GM18498 (cell line): Measurements from ENCODE around the gene DMKN.

ENCODE experiments used
- ATAC-seq: cut with Tn5 transposase; IDR thresholded peaks from one replicate; pipeline ENCODE4 v1.9.1; 2021; ENCODE audit warnings: mild to moderate bottlenecking, moderate library complexity; ENCODE audit not compliant: unreplicated experiment

Gene DMKN

GRCh38 chr19:35513628-35514281 lies at the start of gene DMKN:
Gene DMKN (minus strand): TSS chr19:35513649. CDS start chr19:35513475, 174 bp downstream.
- ATAC-seq = no peak

DNA sequence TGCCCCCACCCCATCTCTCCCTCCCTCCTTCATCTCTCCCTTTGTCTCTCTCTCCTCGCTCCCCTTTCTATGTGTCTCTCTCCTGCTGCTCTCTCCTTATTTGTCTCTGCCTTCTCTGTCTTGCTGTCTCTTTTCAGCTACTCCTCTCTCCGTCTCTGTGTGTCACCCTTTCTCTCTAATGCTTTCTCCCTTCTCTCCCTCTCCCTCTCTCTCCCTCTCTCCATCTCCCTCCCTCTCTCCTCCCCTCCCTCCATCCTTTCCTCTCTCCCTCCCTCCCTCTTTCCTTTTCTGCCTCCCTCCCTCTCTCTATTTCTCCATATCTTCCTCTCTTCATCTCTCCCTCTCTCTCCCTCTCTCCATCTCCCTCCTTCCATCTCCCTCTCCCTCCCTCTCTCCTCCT lies 49.3 kb upstream of the DMKN start:
- no peak for ATAC-seq

DNA sequence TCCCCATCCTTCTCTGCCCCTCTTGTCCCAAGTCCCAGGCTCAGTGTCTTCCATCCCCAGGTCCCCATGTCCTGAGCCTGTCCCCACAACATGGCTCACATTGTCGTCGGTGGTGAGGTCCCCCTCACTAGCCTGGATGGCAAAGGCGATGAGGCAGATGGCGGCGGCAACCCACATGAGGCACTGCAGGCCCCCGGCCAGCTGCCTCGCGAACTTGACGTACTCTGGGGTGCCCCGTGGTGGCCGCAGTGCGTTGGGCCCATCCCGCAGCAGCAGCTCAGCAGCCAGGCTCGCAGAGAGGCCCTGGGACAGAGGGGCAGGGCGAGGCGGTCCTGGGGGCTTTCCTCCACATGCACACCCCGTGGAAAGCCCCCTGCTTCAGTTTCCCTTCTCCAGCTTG lies 48.9 kb upstream of the DMKN start:
- no peak for ATAC-seq

DNA sequence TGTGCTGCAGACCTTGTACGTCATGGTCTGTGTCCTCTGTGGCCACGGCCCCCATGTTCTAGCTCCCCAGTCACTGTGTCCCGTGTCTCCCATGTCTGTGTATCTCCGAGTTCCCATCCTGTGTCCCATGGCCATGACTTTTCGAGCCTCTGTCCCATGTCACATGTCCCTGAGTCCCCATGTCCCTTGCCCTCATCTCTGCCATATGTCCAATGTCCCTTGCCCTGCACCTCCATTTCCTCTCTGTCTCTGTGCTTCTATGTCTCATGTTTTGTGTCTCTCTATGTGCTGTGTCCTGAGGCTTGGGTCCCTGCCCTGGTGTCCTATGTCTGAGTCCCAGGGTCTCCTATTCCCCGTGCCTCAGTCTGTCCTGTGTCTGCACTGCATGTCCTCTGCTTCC lies 48.0 kb upstream of the DMKN start:
- no peak for ATAC-seq

DNA sequence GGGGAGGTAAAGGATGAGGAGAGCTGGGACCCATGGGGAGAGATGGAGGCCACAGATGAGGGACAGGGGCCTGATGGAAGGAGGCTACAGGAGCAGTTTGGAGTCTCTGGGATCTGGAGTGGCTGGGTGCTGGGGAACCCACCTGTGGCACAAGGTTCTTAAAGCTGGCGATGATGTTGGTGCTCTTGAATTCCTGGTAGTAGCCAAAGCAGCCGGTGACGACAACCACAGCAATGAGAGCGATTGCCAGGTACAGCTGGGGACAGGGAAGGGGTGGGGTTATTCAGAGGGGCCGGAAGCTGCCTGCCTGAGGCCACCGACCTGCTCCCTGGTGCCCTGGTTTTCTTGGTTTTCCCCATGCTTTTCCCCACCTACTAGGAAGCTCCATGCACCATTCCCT lies 47.2 kb upstream of the DMKN start:
- no peak for ATAC-seq

DNA sequence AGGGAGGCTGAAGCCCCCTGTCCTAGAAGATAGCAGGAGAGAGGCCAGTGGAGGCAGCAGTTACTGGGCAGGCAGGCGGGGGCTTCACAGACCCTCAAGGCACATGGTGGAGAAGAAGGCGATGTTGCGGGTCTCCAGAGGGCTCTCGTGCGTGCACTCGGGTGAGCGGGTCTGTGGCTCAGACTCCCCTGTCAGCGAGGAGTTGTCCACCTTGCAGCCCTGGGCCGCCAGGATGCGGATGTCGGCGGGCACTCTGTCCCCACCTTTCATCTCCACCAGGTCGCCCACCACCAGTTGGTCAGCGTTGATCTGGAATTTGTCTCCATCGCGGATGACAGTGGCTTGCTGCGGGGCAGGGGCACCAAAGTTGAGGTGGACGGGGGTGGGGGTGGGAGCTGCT lies 46.8 kb upstream of the DMKN start:
- no peak for ATAC-seq

DNA sequence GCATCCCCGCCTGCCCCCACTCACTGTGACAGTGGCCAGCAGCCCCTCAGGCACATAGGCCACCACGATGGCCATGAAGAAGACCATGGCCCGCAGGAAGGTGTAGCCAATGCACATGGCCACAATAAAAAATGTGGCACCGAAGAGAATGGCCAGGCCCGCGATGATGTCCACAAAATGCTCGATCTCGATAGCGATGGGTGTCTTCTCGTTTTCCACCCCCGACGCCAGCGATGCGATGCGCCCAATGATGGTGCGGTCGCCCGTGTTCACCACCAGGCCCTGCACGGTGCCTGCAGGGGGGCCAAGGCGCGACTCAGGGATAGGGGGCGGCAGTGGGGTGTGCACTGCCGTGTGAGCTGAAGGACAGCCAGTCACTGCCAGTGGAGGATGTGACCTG lies 46.3 kb upstream of the DMKN start:
- ATAC-seq = no peak

DNA sequence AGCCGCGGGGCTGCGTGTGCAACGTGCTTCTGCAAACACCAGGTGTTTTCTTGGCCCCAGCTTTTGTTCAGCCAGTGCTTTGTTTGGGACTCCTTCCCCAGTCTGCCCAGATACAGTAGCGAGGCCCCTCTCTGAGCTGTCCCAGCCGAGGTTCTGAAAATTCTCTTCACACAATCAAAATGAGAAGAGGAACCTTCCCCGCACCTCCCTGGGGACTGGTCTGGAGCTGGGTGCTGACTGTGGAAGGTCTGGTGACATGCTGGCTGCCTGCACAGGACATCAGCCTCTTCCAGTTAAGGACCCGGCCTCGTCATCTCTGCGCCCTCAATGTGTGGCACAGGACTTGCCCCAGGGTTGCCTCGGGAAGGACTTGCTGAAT lies 45.8 kb upstream of the DMKN start:
- no peak for ATAC-seq

GRCh38 chr19:35558400-35559280 lies 45.2 kb upstream of the DMKN start:
- no peak for ATAC-seq

GRCh38 chr19:35557539-35558399 lies 44.3 kb upstream of the DMKN start:
- no peak for ATAC-seq

DNA sequence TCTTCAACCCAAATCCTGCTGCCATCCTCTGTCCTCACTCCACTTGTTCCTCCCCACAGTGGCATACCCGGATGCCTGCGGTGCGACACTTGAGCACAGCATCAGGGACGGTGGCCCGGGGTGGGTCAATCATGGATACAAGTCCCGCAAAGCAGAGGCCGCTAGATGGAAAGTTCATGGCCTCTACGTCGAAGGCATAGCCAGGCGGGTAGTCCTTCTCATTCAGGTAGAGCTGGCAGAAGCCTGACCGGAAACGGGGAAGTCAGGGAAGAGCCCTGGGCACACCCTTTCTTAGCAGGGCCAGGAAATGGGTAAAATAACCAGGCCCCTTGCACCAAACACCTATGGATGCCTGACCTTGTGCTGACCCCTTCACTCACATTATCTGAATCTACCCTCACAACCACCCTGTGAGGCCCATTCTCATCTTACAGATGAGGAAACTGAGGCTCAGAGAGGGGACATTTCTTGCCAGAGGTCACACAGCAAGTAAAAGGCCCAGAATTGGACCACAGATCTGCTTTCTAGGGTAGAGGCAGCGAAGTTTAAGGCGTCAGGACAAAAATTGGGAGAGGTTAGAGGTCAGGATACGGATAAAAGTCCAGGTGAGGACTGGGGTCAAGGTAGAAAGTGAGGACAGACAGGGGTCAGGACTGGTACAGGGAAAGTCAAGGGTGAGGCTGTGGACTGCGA lies 43.5 kb upstream of the DMKN start:
- ATAC-seq = no peak

DNA sequence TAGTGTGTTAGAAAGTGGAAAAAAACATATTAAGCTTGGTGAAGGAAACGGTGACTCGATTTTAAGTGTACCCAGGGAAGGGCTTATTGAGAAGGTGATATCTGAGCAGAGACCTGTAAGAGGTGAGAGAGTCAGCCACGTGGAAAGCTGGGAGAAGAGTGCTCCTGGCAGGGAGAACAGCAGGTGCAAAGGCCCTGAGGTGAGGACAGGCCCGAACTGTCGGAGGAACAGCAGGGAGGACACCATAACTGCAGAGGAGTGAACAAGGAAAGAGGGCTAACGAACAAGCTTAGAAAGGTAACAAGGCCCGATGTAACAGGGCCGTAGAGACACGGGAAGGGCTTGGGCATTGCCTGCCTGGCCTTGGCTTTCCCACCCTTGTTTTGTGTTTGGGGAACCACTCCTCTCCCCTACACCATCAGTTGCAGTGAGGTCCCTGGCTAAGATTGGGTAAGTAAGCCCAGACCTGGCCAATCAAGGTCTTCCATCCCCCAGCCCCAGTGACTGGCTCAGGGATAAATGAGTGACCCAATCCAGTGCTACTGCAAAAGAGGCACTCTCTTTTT lies 42.7 kb upstream of the DMKN start:
- no peak for ATAC-seq

- ATAC-seq = no peak
These were observed 42.0 kb upstream of the DMKN start for GRCh38 chr19:35555301-35556005.

GRCh38 chr19:35554076-35554475 lies 40.6 kb upstream of the DMKN start:
- ATAC-seq = no peak

GRCh38 chr19:35553385-35554000 lies 40.0 kb upstream of the DMKN start:
- ATAC-seq = no peak

- no peak for ATAC-seq
These were observed 39.3 kb upstream of the DMKN start for GRCh38 chr19:35552534-35553384.

GRCh38 chr19:35551091-35551810 lies 37.8 kb upstream of the DMKN start:
- no peak for ATAC-seq
